Gastrocnemius medialis (tissue), 4 donors: Measurements from ENCODE around the gene PPP6R2. TPM values are rescaled to one million over a fixed set of nuclear protein-coding genes. Genes with fewer than 3 reads are reported as not detected.

Experiments used
- ATAC-seq, 2 donors: fragments of 150-250 bp; one replicate each; pipeline ENCODE4 v1.9.1; 2016
- DNase-seq, 2 donors: peaks; one replicate each; pipeline ENCODE4 v3.0.0-alpha.2; 2019
- H3K27ac ChIP-seq, 4 donors: fragments of 200-600 bp; sonication (generic); 1 replicate in 1 of 4; 2 replicates in 3 of 4; pipeline ENCODE4 v1.5.1; 2016 to 2018; ENCODE audit warnings: mild to moderate bottlenecking in 2 of 4, moderate library complexity in 1 of 4
- H3K27me3 ChIP-seq, 3 donors: fragments of 200-600 bp; sonication (generic) in 2 of 3; 1 replicate in 1 of 3; 2 replicates in 2 of 3; pipeline versions ENCODE4 v1.5.1 to v1.6.0; 2016 to 2019; ENCODE audit warnings: mild to moderate bottlenecking in 1 of 3, moderate library complexity in 1 of 3
- H3K36me3 ChIP-seq, 2 donors: fragments of 200-600 bp; sonication (generic) in 1 of 2; one replicate each; pipeline ENCODE4 v1.5.1; 2017 to 2018
- H3K4me1 ChIP-seq, 2 donors: fragments of 200-600 bp; sonication (generic) in 1 of 2; one replicate each; pipeline ENCODE4 v1.5.1; 2016 to 2017; ENCODE audit warnings: mild to moderate bottlenecking in 2 of 2
- H3K4me3 ChIP-seq, 4 donors: fragments of 200-600 bp; sonication (generic) in 3 of 4; 1 replicate in 1 of 4; 2 replicates in 3 of 4; pipeline ENCODE4 v1.5.1; 2016 to 2019; ENCODE audit warnings: mild to moderate bottlenecking in 2 of 4
- H3K9me3 ChIP-seq, 3 donors: fragments of 200-600 bp; sonication (generic) in 2 of 3; 1 replicate in 1 of 3; 2 replicates in 2 of 3; pipeline ENCODE4 v1.5.1; 2016 to 2019
- POLR2A ChIP-seq, 2 donors: fragments of 450-650 bp; IDR thresholded peaks; one replicate each; pipeline ENCODE4 v1.6.1; 2017; ENCODE audit warnings: antibody characterized with exemption in 2 of 2, mild to moderate bottlenecking in 2 of 2, moderate library complexity in 2 of 2
- in situ Hi-C, 4 donors: fragments of 200-750 bp; cut with MboI; loops; one replicate each; pipeline versions ENCODE4 v1.15.0 to v1.8.0; 2017; ENCODE audit warnings: low sequenced_read_pairs in 4 of 4
- intact Hi-C: fragments of 100-400 bp; cut with DNase I; formaldehyde crosslinking; loops from one replicate; pipeline ENCODE4 v1.15.1; 2023; ENCODE audit warnings: low total_unique reads
- total RNA-seq, 4 donors: library from RNA; depleted of rRNA; stranded (reverse); fragments of >200 nt; gene quantifications; one replicate each; pipeline versions ENCODE4 v1.1.0 to v1.2.3, GENCODE V29; 2016
- TF ChIP-seq, protein P1 (sequence below), 5 experiments: fragments of 450-650 bp in 3 of 5; fragments of 200-600 bp in 2 of 5; sonication (generic) in 2 of 5; IDR thresholded peaks in 4 of 5; conservative IDR thresholded peaks in 1 of 5; 1 replicate in 4 of 5; 2 replicates in 1 of 5; pipeline ENCODE4 v1.5.1; 2016 to 2019; ENCODE audit warnings: antibody characterized with exemption in 5 of 5, mild to moderate bottlenecking in 3 of 5, moderate library complexity in 3 of 5

PPP6R2 gene
- total RNA-seq, 4 donors from 2014 or later, result 55.7 to 96.2 (median 74.1) TPM

- Histone ChIP-seq H3K36me3 (no peaks in the 10 kb centered on the region), H3K27ac (peak overlapping the region; percentile 51 to 75 (median 60)), H3K4me3 (peak overlapping the region; percentile 59 to 70 (median 62)), H3K4me1 (peaks cover 16 to 34% of the 10 kb centered on the region in 2 donors), H3K9me3 (no peaks in the 10 kb centered on the region), H3K27me3 (peaks cover 0 to 5% (median 4%) of the 10 kb centered on the region in 3 donors)
- peak; percentile 36 to 64 for DNase-seq
- no peak for TF ChIP-seq POLR2A (IDR thresholded peaks at IDR 0.05)
- TF ChIP-seq, protein P1, sequence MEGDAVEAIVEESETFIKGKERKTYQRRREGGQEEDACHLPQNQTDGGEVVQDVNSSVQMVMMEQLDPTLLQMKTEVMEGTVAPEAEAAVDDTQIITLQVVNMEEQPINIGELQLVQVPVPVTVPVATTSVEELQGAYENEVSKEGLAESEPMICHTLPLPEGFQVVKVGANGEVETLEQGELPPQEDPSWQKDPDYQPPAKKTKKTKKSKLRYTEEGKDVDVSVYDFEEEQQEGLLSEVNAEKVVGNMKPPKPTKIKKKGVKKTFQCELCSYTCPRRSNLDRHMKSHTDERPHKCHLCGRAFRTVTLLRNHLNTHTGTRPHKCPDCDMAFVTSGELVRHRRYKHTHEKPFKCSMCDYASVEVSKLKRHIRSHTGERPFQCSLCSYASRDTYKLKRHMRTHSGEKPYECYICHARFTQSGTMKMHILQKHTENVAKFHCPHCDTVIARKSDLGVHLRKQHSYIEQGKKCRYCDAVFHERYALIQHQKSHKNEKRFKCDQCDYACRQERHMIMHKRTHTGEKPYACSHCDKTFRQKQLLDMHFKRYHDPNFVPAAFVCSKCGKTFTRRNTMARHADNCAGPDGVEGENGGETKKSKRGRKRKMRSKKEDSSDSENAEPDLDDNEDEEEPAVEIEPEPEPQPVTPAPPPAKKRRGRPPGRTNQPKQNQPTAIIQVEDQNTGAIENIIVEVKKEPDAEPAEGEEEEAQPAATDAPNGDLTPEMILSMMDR (IDR thresholded peaks at IDR 0.05 in 4 of 5, conservative IDR thresholded peaks at IDR 0.05 in 1 of 5), result no peak
- ATAC-seq, result peak; percentile 2 to 36
- in situ Hi-C loops, result no loop called here
- intact Hi-C loops, result loop anchor here (2.0 kb wide), 1 partner anchor 21 kb away; the partner anchor contains the start of gene DENND6B
Observed at GRCh38 chr22:50305923-50306566, 37.1 kb upstream of the PPP6R2 start.

GRCh38 chr22:50306753-50307749 lies 36.1 kb upstream of the PPP6R2 start, which contains the start of gene PLXNB2:
PLXNB2 (minus strand) TSS chr22:50307646; CDS start chr22:50290584, 17,062 bp downstream.
- peak in 1 of 2 donors; percentile 51 for DNase-seq
- no peaks in the 10 kb centered on the region for H3K9me3 ChIP-seq
- peak within 1 kb of the TSS; percentile 59 to 70 (median 62) for H3K4me3 ChIP-seq
- peak within 1 kb of the TSS; percentile 55 to 75 (median 66) for H3K27ac ChIP-seq
- in situ Hi-C loops, result no loop called here
- peak; percentile 43 to 45 for ATAC-seq
- H3K36me3 ChIP-seq, result no peaks in the 10 kb centered on the region
- H3K27me3 ChIP-seq, result peaks cover 0 to 5% (median 4%) of the 10 kb centered on the region in 3 donors
- TF ChIP-seq, protein P1 (IDR thresholded peaks at IDR 0.05 in 4 of 5, conservative IDR thresholded peaks at IDR 0.05 in 1 of 5), result no peak
- peak; percentile 14 to 15 for TF ChIP-seq POLR2A (IDR thresholded peaks at IDR 0.05)
- peaks cover 12 to 34% of the 10 kb centered on the region in 2 donors for H3K4me1 ChIP-seq
- intact Hi-C loops, result loop anchor here (2.0 kb wide), 1 partner anchor 20 kb away; the partner anchor contains the start of gene DENND6B

DNA sequence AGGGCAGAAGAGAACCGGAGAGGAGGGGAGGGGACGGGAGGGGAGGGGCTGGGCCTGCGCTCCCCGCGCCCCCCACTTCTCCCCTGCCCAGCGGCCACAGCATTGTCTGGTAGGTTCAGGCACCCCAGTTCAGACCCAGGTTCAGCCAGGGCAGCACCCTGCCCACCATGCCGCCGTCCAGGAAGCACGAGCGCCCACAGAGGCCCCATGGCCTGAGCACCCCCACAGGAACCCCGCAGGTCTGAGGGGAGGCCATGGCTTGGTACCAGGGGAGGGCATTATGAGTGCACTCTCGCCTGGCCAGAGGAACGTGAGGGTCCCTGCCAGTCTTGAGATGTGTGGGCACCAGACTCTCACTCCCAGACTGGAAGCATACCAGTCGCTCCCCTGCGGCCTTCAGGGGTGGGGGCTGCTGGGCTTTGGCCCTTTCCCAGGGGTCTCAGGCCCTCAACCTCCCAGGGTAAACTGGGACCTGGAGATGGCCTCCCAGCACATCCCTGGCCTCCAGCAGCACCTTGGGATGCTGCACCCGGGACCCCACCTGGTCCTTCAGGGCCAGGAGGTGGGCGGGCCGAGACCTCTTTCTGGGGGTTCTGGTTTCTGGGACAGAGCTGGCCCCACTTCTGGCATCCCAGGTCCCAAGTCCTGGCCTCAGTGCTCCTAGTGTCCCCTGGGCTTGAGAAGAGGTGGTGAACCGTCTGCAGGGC lies 35.1 kb upstream of the PPP6R2 start:
- no peak overlapping the region for H3K4me3 ChIP-seq
- TF ChIP-seq, protein P1 (IDR thresholded peaks at IDR 0.05 in 4 of 5, conservative IDR thresholded peaks at IDR 0.05 in 1 of 5), result no peak
- no peak for TF ChIP-seq POLR2A (IDR thresholded peaks at IDR 0.05)
- H3K27ac ChIP-seq, result peak overlapping the region; percentile 55 to 69 (median 66)
- H3K4me1 ChIP-seq, result peaks cover 9 to 34% of the 10 kb centered on the region in 2 donors
- DNase-seq (no peak), ATAC-seq (no peak)
- intact Hi-C loops, result loop anchor here (2.0 kb wide), 1 partner anchor 19 kb away; the partner anchor contains the start of gene DENND6B
- in situ Hi-C loops, result no loop called here
- no peaks in the 10 kb centered on the region for H3K9me3 ChIP-seq
- peaks cover 0 to 5% (median 4%) of the 10 kb centered on the region in 3 donors for H3K27me3 ChIP-seq
- H3K36me3 ChIP-seq, result no peaks in the 10 kb centered on the region

DNA sequence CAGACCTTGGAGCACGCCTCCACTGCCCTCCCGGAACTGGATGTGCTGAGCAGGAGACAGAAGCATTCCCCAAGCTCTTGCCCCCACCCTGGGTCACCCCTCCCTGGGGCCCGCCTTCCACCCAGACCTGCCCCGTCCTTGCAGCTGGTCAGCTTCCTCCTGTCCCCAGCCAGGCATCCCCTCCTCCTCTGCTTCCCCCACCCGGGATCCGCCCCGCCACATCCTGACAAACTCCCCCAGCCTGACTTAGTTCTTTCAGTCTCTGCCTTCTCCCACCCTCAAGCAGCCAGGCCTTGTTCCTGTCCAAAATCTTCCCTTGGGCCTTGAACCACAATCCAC lies 34.6 kb upstream of the PPP6R2 start:
- DNase-seq (peak; percentile 58 to 71), ATAC-seq (peak; percentile 19 to 31)
- Histone ChIP-seq H3K9me3 (no peaks in the 10 kb centered on the region), H3K27ac (peak overlapping the region; percentile 55 to 69 (median 66)), H3K4me1 (peaks cover 9 to 31% of the 10 kb centered on the region in 2 donors), H3K27me3 (peaks cover 0 to 5% (median 4%) of the 10 kb centered on the region in 3 donors), H3K36me3 (no peaks in the 10 kb centered on the region), H3K4me3 (no peak overlapping the region)
- in situ Hi-C loops (no loop called here), intact Hi-C loops (no loop called here)
- TF ChIP-seq, protein P1 (IDR thresholded peaks at IDR 0.05 in 4 of 5, conservative IDR thresholded peaks at IDR 0.05 in 1 of 5), result no peak
- TF ChIP-seq POLR2A (IDR thresholded peaks at IDR 0.05), result no peak
